KBM-7 (cell line): Measurements from ENCODE around the gene CARD19.

Experiments
- DNase-seq: peaks from one replicate; pipeline ENCODE4 v3.0.0-alpha.2; 2015
- in situ Hi-C: fragments of 300-500 bp; cut with MboI; formaldehyde crosslinking; loops from 2 replicates; pipeline ENCODE4 v1.14.3; 2020; ENCODE audit warnings: low sequenced_read_pairs, low pct_unique_long_range_greater_than_20kb, mixed read lengths

CARD19 gene

GRCh38 chr9:93085676-93086075 is 10.3 kb upstream of the CARD19 start:
- in situ Hi-C loops = no loop called here
- DNase-seq = no peak

DNA sequence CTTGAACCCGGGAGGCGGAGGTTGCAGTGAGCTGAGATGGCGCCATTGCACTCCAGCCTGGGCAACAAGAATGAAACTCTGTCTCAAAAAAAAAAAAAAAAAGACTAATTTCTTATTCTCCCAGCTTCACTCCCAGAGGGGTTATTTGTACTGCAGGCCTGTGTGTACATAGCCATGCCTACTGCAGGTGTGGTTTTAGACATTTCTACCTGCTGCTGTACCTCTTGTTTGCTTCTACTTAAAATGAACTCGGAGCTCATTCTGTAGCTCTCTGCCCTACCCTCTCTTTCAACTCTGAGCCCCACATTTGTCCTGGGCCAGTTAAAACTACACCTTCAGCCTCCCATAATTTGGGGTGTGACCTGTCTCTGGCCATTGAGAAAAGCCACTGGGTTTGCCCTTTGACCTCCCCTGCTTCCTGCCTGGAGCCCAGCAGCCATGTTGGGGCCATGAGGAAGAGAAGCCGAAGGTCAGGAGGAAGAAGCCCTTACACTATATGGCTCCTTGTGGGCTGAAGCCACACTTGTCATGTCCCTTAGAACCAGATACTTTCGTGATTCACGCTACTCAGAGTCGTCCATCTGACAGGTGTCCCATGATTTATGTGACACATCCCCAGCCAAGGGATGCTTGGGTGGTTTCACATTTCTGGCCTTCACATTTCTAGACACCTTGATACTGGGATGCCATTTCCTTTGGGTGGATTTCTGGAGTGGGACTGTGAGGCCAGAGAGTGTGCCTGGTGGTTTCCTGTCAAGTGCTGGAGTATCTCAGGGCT is 9.4 kb upstream of the CARD19 start:
- no peak for DNase-seq
- in situ Hi-C loops = no loop called here

- DNase-seq = no peak
- in situ Hi-C loops = no loop called here
These were observed 7.9 kb upstream of the CARD19 start for GRCh38 chr9:93087971-93088655.

DNA sequence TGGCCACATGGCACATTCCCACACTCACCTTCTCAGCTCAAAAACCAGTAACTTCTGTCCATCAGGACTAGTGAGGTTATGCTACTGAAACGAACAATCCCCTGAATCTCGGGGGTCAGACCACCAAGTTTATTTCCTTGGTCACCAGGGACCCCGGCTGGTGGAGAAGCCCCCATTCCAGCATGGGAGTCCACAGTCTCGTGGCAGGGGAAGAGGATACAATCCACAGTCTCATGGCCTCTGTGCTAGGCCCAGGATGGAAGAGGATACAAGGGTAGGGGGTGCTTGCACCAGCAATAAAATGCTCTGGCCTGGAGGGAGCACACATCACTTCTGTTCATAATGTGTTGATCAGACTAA is 7.4 kb upstream of the CARD19 start:
- in situ Hi-C loops = no loop called here
- no peak for DNase-seq

GRCh38 chr9:93089024-93089423 is 7.0 kb upstream of the CARD19 start:
- in situ Hi-C loops = no loop called here

GRCh38 chr9:93089481-93089991 is 6.5 kb upstream of the CARD19 start:
- in situ Hi-C loops = no loop called here
- no peak for DNase-seq

More at GRCh38 chr9:93089024-93089423, 7.0 kb upstream of the CARD19 start:
- no peak for DNase-seq

- in situ Hi-C loops = no loop called here
- DNase-seq = no peak
These were observed 5.8 kb upstream of the CARD19 start for GRCh38 chr9:93090091-93090655.

DNA sequence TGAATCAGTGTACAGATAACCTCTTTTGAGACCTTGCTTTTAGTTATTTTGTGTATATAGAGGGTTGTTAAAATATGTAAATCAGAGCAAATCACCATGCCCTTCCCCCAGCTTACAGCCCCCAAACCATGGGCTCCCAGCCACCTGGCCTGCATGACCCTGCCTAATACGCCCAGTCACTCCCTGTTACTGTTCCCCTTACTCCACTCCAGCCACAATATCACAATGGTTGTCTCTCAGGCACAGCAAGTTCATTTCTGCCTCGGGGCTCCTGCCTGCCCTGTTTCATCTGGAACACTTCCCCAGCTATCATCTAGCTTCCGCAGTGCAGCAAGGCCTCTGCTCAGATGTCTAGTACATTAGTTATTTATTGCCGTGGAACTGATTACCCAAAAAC is 5.0 kb upstream of the CARD19 start:
- in situ Hi-C loops = no loop called here
- DNase-seq = no peak

DNA sequence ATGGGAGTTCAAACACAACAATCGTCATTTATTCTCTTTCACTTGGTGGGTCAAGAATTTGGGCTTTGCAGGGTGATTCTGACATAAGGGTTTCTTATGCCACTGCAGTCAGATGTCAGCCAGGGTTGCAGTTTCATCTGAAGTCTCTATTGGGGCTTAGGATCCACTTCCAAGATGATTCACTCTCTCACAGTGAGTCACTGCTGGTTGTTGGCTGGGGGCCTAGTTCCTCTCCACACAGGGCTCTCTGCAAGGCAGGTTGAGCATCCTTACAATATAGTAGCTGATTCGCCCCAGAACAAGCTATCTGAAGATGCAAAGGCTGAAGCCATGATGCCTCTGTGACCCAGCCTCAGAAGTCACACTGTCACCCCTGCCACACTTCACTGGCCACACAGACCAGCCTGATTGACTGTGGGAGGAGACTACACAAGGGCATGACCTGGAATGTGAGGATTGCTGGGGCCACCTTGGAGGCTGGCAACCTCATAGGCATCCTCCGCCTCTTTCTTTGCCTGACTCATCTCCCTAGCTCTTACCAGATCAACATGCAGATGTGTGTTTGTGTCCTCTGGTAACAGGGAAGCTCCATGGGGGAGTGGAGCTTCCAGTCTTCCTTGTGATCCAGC is 4.5 kb upstream of the CARD19 start:
- DNase-seq = no peak
- in situ Hi-C loops = no loop called here

DNA sequence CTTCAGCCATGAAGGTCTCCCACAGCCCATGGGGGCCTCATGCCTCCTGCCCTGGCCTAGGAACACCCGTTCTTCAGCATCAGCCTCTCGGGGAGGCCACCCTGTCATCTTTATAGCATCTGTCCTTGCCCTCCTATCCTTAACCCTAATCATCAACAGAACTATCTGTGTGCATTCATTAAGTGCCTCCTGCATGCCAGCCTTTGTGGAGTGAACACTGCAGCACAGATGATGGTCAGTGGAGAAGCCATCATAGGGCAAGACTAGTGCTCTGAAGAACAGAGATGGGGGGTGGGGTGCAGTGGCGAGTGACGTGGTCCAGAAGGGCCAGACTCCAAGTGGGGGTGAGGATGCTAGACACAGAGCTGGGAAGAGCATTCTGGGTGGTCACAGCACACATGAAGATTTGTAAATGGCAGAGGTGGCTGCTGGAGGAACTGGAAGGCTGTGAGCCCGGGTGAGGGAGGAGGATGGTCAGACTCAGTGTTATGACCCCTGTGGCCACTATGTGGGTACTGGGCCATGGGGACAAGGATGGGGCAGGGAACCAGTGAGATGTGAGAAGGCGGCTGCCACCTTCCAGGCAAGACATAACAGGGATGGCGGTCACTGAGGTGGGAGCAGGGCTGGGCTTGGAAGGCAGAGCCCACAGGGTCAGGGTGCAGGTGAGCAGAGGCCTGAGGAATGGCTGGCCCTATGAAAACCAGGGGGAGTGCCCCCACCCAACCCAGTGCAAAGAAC is 3.6 kb upstream of the CARD19 start:
- DNase-seq = no peak
- in situ Hi-C loops = no loop called here

- DNase-seq = peak; percentile 70
- in situ Hi-C loops = no loop called here
These were observed 2.7 kb upstream of the CARD19 start for GRCh38 chr9:93093127-93093876.

GRCh38 chr9:93093877-93094657 is 1.9 kb upstream of the CARD19 start:
- in situ Hi-C loops = no loop called here
- DNase-seq = no peak

DNA sequence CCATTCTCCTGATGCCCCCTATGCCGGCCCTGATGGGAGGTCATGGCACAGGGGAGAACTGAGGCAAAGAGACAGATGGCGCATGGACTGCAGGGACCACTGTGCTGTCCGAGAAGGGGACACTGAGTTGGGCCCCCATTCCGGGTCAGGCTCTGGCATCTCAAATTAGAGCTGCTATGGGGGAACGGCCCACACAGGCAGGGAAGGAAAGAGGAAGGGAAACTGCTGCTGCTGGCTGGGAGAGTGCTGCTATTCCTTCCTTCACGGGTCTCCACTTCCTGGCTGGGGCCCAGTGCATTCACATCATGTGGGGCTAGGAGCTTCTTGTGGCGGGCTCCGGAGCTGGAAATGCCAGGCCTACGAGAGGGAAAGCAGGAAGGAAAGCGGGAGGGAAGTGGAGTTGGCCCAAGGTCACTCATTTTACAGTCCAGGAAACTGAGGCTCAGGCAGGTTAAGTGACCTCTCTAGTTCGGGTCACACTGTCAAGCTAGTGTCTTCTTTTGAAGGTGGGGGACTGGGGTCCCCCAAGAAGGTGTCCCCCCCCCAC is 1.3 kb upstream of the CARD19 start:
- peak; percentile 68 for DNase-seq
- in situ Hi-C loops = no loop called here

DNA sequence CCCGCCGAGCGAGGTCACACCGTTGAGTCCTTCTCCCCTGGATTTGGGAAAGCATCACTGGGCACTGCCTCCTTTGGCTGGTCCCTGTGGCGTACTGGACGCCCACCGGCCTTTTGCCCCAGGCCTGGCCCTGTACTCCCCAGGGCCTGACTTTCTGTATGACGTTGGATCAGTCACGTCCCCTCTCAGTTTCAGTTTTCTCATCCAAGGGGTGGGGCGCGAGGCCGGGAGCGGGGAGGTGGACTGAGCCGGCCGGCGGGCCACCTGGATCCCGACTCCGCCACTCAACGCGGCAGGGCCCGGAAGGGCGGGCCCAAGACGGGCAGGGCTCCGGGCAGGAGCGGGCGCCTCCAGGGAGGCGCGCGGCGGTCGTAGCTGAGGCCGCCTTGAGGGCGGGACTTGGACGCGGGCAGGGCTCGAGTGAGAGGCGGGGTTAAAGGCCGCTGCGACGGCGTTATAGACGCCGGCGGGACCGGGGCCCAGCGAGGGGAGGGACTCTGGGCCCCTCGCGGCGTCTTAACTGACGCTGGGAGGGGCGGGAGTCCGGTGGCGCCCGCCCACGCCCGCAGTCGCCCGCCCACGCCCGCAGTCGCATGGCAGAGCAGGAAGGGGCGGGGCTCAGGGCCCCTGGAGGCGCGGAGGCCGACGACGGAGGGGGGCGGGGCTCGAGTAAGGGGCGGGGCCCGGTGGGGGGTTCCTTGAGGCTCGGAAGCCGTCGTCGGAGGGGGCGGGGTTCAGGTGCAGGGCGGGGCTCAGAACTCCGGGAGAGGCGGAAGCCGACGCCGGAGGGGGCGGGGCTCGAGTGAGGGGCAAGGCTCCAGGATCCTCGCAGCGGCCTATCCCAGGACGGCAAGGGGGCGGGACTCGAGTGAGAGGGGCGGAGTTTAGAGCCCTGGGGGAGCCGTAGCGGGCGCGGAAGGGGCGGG is 549 bp upstream of the CARD19 start:
- DNase-seq = peak; percentile 98
- in situ Hi-C loops = no loop called here

DNA sequence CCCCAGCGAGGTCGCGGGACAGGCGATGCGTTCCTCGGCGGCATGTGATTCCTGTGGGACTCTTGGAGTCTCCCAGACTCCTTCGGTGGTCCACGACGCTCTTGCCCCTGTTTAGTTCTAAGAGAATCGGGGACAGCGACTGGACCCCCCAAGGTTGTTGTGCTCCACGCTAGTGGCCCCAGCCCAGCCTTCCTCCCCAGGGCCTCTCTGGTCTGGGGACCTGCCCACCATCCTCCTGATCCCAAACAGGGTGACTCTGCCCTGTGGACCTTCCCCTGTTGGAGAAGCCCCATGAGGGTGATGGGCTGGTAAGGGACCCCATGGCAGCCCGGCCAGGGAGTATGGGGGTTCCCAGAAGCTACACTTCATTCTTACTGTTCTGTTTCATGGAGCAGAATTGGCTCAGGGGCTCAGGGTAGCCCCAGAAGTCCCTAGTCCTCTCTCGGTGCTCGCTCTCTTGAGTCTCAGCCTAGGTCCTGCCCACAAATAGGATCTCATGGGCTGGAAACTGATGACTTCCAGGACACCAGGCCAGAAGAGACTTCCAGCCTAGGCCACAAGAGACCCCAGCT is 880 bp downstream of the CARD19 start:
- in situ Hi-C loops = no loop called here
- no peak for DNase-seq

GRCh38 chr9:93097511-93098201 is 1.6 kb downstream of the CARD19 start:
- in situ Hi-C loops = no loop called here
- DNase-seq = no peak
